HepG2 (cell line): Measurements from ENCODE around the gene ADGRG6. TPM values are rescaled to one million over a fixed set of nuclear protein-coding genes. Genes with fewer than 3 reads are reported as not detected.
A peak's percentile ranks its signal among the peaks of the same experiment; 100 is the strongest.

Experiments
- BATF2 ChIP-seq: sonication (generic); formaldehyde crosslinking; IDR thresholded peaks from 2 replicates; pipeline ENCODE4 v1.8.0; 2022; ENCODE audit warnings: mild to moderate bottlenecking, missing genetic modification reagents, moderate library complexity
- CEBPZ ChIP-seq: IDR thresholded peaks from 2 replicates; pipeline ENCODE4 v1.6.1; 2012; ENCODE audit warnings: low read length, improper control_type of control experiment
- CENPT ChIP-seq: sonication (generic); formaldehyde crosslinking; IDR thresholded peaks from 2 replicates; pipeline ENCODE4 v1.8.0; 2022; ENCODE audit warnings: low read depth, mild to moderate bottlenecking, moderate library complexity, missing genetic modification reagents
- GATA4 ChIP-seq: sonication (generic); IDR thresholded peaks from 2 replicates; pipeline ENCODE4 v1.6.1; 2016; ENCODE audit warnings: antibody characterized with exemption, low read depth, borderline replicate concordance
- HNRNPLL ChIP-seq: fragments of 200-400 bp; formaldehyde crosslinking; IDR thresholded peaks from 2 replicates; pipeline ENCODE4 v1.6.1; 2017; ENCODE audit warnings: mild to moderate bottlenecking, low read depth, low read length; ENCODE audit not compliant: poor library complexity, severe bottlenecking
- ISL2 ChIP-seq: sonication (generic); formaldehyde crosslinking; IDR thresholded peaks from 2 replicates; pipeline ENCODE4 v1.5.0; 2020; ENCODE audit warnings: missing genetic modification reagents
- MED1 ChIP-seq: sonication (generic); formaldehyde crosslinking; IDR thresholded peaks from 2 replicates; pipeline ENCODE4 v1.4.0; 2020; ENCODE audit warnings: missing genetic modification reagents
- NFYC ChIP-seq: IDR thresholded peaks from 2 replicates; pipeline ENCODE4 v1.6.1; 2016; ENCODE audit warnings: missing genetic modification reagents, missing compliant biosample characterization
- TAF1 ChIP-seq: sonication (generic); formaldehyde crosslinking; IDR thresholded peaks from 2 replicates; pipeline ENCODE4 v1.4.0; 2020; ENCODE audit warnings: missing genetic modification reagents
- ZMYM3 ChIP-seq: sonication (generic); formaldehyde crosslinking; IDR thresholded peaks from 2 replicates; pipeline ENCODE4 v1.5.1; 2020; ENCODE audit warnings: mild to moderate bottlenecking, missing genetic modification reagents
- ZNF30 ChIP-seq: sonication (generic); formaldehyde crosslinking; IDR thresholded peaks from 2 replicates; pipeline ENCODE4 v1.5.0; 2020; ENCODE audit warnings: mild to moderate bottlenecking, missing genetic modification reagents
- ZNF329 ChIP-seq: sonication (generic); formaldehyde crosslinking; IDR thresholded peaks from 2 replicates; pipeline ENCODE4 v1.9.0; 2021; ENCODE audit warnings: low read depth, mild to moderate bottlenecking, missing genetic modification reagents
- ZNF333 ChIP-seq: sonication (generic); formaldehyde crosslinking; IDR thresholded peaks from 2 replicates; pipeline ENCODE4 v1.4.0; 2020; ENCODE audit warnings: mild to moderate bottlenecking, missing genetic modification reagents, borderline replicate concordance
- ZNF432 ChIP-seq: sonication (generic); formaldehyde crosslinking; IDR thresholded peaks from 2 replicates; pipeline ENCODE4 v1.5.0; 2020; ENCODE audit warnings: missing genetic modification reagents, mild to moderate bottlenecking, borderline replicate concordance
- ZNF468 ChIP-seq: sonication (generic); formaldehyde crosslinking; IDR thresholded peaks from 2 replicates; pipeline ENCODE4 v1.8.0; 2022; ENCODE audit warnings: mild to moderate bottlenecking, moderate library complexity, missing genetic modification reagents
- ZNF530 ChIP-seq: sonication (generic); formaldehyde crosslinking; IDR thresholded peaks from 2 replicates; pipeline ENCODE4 v1.5.0; 2020; ENCODE audit warnings: low read depth, mild to moderate bottlenecking, missing genetic modification reagents
- ZNF709 ChIP-seq: sonication (generic); formaldehyde crosslinking; IDR thresholded peaks from 2 replicates; pipeline ENCODE4 v1.5.0; 2020; ENCODE audit warnings: mild to moderate bottlenecking, missing genetic modification reagents
- ZNF724P ChIP-seq: sonication (generic); formaldehyde crosslinking; IDR thresholded peaks from 2 replicates; pipeline ENCODE4 v1.8.0; 2022; ENCODE audit warnings: missing genetic modification reagents, borderline replicate concordance
- polyA plus RNA-seq, 8 experiments: library from polyadenylated mRNA; depleted of rRNA in 3 of 8; stranded (reverse) in 7 of 8; unstranded in 1 of 8; fragments of >200 nt; fragmentation: Illumina TruSeq in 4 of 8; extraction: Trizol in 4 of 8; gene quantifications; 2 replicates each; pipeline versions ENCODE4 v1.2.1 to v1.2.3, GENCODE V29; 2011 to 2016; ENCODE audit warnings: low read depth in 4 of 8, missing spikeins in 1 of 8, mixed read lengths in 1 of 8; ENCODE audit not compliant: insufficient read depth in 1 of 8
- total RNA-seq, 5 experiments: library from RNA; depleted of rRNA; stranded (reverse); fragments of >200 nt; fragmentation: Illumina TruSeq; extraction: Trizol; gene quantifications; 2 replicates each; pipeline ENCODE4 v1.2.3, GENCODE V29; 2016; ENCODE audit warnings: low read depth in 1 of 5
- TF ChIP-seq, protein P1 (sequence below): sonication (generic); formaldehyde crosslinking; IDR thresholded peaks from 2 replicates; pipeline ENCODE4 v1.5.1; 2020; ENCODE audit warnings: mild to moderate bottlenecking, missing genetic modification reagents

The ADGRG6 gene
- total and polyA plus RNA-seq, 2 of the 13 experiments (the other 11 are each of a cell fraction or from before 2014, with no cell fraction given) = 129 to 249 TPM

DNA sequence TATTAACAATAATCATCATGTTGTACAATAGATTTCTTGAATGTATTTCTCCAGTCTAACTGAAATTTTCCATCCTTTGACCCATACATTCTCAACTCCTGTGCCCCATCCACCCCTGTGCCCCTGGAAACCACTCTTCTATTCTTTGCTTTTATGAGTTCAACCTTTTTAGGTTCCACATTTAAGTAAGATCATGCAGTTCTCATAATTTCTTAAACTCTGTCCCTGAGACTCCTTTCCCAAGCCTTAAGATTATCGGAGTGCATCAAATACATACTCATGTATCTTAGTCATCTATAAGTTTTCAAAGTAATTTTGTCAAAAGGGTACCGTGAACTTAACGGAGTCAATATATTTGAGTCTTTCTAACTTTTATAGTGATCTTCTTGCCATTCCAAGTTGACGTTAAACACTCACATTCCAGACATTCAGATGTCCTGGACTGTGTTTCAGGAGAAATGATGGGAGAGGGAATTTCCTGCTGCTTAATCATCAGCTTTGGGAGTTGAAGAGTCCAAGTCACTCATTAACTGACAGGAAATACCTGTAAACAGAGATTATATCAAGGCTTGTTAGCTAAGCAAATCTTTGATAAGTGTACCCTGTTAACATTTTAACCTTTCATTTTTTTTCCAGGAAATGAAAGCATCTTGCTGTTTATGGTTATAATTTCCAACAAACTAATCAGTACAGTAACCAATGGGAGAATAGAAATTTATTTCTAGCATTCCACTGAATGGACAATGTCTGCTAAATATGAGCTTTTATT is 73.3 kb downstream of the ADGRG6 start (continued):
- TF ChIP-seq TAF1 (CRISPR knock-in tag) (peak; percentile 51; the same call in 1 of the 2 replicates), ZNF724P (CRISPR knock-in tag) (no peak), ZNF468 (no peak), ZNF530 (CRISPR knock-in tag) (no peak), NFYC (CRISPR knock-in tag) (peak; percentile 43; the same call in 1 of the 2 replicates), MED1 (peak; percentile 100), CENPT (CRISPR knock-in tag) (no peak), ZNF30 (no peak), CEBPZ (no peak), ZNF329 (CRISPR knock-in tag) (no peak), ISL2 (CRISPR knock-in tag) (peak; percentile 100), BATF2 (CRISPR knock-in tag) (no peak), ZNF709 (CRISPR knock-in tag) (no peak), ZNF432 (CRISPR knock-in tag) (no peak), HNRNPLL (no peak), ZNF333 (CRISPR knock-in tag) (no peak), ZMYM3 (no peak), GATA4 (peak; percentile 99)
- TF ChIP-seq, protein P1, sequence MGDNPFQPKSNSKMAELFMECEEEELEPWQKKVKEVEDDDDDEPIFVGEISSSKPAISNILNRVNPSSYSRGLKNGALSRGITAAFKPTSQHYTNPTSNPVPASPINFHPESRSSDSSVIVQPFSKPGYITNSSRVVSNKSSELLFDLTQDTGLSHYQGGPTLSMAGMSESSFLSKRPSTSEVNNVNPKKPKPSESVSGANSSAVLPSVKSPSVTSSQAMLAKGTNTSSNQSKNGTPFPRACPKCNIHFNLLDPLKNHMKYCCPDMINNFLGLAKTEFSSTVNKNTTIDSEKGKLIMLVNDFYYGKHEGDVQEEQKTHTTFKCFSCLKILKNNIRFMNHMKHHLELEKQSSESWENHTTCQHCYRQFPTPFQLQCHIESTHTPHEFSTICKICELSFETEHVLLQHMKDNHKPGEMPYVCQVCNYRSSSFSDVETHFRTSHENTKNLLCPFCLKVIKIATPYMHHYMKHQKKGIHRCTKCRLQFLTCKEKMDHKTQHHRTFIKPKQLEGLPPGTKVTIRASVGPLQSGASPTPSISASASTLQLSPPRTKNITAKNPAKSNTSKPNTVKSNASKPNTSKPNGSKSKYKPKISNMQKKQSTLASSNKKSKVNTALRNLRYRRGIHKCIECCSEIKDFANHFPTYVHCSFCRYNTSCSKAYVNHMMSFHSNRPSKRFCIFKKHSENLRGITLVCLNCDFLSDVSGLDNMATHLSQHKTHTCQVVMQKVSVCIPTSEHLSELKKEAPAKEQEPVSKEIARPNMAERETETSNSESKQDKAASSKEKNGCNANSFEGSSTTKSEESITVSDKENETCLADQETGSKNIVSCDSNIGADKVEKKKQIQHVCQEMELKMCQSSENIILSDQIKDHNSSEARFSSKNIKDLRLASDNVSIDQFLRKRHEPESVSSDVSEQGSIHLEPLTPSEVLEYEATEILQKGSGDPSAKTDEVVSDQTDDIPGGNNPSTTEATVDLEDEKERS (CRISPR knock-in tag) = peak; percentile 77; the same call in 1 of the 2 replicates
